ENCODE results near the gene HDAC4. TPM values are rescaled to one million over a fixed set of nuclear protein-coding genes. Genes with fewer than 3 reads are reported as not detected.

HDAC4 gene
- polyA plus RNA-seq, 2 of the 4 experiments (the other 2 are of a cell fraction): 8.6 to 10.4 TPM

DNA sequence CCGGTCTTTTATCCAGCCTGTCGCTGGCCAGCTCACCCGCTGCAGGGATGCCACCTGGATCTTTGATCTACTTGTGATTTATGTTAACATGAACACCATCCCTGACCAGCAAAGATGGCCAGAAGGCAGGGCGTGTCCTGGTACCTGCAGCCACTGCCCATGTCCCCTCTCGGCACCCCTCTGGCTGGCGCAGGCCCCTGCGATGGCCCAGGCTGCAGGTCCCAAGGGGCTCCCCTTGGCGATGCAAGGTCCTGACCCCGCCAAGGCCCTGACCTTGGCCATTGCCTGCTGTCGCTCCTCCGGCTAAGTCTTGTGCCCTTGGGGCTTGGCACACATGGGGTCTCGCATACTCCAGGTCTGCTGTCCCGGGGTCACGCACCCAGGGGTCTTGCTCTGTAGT, 338.1 kb downstream of the HDAC4 start:
- TF ChIP-seq TFCP2L1 (CRISPR knock-in tag; IDR thresholded peaks at IDR 0.05) (no peak), TP53 (CRISPR knock-in tag; IDR thresholded peaks at IDR 0.05) (no peak), POLR2AphosphoS2 (conservative IDR thresholded peaks at IDR 0.05; ENCODE audit: low read length) (no peak), RFX5 (IDR thresholded peaks at IDR 0.05) (no peak), JUNB (IDR thresholded peaks at IDR 0.05) (no peak), CHD4 (IDR thresholded peaks at IDR 0.05; ENCODE audit: borderline replicate concordance) (no peak), POLR2A (IDR thresholded peaks at IDR 0.05; ENCODE audit: low read length) (no peak), HEYL (CRISPR knock-in tag; IDR thresholded peaks at IDR 0.05) (no peak), HOXA7 (CRISPR knock-in tag; IDR thresholded peaks at IDR 0.05) (no peak), RAD21 (conservative IDR thresholded peaks at IDR 0.05 in 1 of 2, IDR thresholded peaks at IDR 0.05 in 1 of 2) (no peak), CHD2 (IDR thresholded peaks at IDR 0.05; ENCODE audit: low read length, partially characterized antibody) (no peak), FOSL2 (IDR thresholded peaks at IDR 0.05) (no peak), FOSL2 (CRISPR knock-in tag; IDR thresholded peaks at IDR 0.05) (no peak), RNF2 (IDR thresholded peaks at IDR 0.05; ENCODE audit: borderline replicate concordance, low read depth) (no peak), MAZ (IDR thresholded peaks at IDR 0.05; ENCODE audit: borderline replicate concordance, low read depth, low read length) (no peak), JUN (IDR thresholded peaks at IDR 0.05) (no peak)
- TF ChIP-seq, protein P1, sequence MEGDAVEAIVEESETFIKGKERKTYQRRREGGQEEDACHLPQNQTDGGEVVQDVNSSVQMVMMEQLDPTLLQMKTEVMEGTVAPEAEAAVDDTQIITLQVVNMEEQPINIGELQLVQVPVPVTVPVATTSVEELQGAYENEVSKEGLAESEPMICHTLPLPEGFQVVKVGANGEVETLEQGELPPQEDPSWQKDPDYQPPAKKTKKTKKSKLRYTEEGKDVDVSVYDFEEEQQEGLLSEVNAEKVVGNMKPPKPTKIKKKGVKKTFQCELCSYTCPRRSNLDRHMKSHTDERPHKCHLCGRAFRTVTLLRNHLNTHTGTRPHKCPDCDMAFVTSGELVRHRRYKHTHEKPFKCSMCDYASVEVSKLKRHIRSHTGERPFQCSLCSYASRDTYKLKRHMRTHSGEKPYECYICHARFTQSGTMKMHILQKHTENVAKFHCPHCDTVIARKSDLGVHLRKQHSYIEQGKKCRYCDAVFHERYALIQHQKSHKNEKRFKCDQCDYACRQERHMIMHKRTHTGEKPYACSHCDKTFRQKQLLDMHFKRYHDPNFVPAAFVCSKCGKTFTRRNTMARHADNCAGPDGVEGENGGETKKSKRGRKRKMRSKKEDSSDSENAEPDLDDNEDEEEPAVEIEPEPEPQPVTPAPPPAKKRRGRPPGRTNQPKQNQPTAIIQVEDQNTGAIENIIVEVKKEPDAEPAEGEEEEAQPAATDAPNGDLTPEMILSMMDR (IDR thresholded peaks at IDR 0.05): no peak
- TF ChIP-seq, protein P2, sequence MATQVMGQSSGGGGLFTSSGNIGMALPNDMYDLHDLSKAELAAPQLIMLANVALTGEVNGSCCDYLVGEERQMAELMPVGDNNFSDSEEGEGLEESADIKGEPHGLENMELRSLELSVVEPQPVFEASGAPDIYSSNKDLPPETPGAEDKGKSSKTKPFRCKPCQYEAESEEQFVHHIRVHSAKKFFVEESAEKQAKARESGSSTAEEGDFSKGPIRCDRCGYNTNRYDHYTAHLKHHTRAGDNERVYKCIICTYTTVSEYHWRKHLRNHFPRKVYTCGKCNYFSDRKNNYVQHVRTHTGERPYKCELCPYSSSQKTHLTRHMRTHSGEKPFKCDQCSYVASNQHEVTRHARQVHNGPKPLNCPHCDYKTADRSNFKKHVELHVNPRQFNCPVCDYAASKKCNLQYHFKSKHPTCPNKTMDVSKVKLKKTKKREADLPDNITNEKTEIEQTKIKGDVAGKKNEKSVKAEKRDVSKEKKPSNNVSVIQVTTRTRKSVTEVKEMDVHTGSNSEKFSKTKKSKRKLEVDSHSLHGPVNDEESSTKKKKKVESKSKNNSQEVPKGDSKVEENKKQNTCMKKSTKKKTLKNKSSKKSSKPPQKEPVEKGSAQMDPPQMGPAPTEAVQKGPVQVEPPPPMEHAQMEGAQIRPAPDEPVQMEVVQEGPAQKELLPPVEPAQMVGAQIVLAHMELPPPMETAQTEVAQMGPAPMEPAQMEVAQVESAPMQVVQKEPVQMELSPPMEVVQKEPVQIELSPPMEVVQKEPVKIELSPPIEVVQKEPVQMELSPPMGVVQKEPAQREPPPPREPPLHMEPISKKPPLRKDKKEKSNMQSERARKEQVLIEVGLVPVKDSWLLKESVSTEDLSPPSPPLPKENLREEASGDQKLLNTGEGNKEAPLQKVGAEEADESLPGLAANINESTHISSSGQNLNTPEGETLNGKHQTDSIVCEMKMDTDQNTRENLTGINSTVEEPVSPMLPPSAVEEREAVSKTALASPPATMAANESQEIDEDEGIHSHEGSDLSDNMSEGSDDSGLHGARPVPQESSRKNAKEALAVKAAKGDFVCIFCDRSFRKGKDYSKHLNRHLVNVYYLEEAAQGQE (IDR thresholded peaks at IDR 0.05): no peak
- TF ChIP-seq, protein P3, sequence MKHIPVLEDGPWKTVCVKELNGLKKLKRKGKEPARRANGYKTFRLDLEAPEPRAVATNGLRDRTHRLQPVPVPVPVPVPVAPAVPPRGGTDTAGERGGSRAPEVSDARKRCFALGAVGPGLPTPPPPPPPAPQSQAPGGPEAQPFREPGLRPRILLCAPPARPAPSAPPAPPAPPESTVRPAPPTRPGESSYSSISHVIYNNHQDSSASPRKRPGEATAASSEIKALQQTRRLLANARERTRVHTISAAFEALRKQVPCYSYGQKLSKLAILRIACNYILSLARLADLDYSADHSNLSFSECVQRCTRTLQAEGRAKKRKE (CRISPR knock-in tag; IDR thresholded peaks at IDR 0.05; ENCODE audit: low read depth): no peak
- TF ChIP-seq, protein P4, sequence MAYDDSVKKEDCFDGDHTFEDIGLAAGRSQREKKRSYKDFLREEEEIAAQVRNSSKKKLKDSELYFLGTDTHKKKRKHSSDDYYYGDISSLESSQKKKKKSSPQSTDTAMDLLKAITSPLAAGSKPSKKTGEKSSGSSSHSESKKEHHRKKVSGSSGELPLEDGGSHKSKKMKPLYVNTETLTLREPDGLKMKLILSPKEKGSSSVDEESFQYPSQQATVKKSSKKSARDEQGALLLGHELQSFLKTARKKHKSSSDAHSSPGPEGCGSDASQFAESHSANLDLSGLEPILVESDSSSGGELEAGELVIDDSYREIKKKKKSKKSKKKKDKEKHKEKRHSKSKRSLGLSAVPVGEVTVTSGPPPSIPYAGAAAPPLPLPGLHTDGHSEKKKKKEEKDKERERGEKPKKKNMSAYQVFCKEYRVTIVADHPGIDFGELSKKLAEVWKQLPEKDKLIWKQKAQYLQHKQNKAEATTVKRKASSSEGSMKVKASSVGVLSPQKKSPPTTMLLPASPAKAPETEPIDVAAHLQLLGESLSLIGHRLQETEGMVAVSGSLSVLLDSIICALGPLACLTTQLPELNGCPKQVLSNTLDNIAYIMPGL (CRISPR knock-in tag; IDR thresholded peaks at IDR 0.05; ENCODE audit: borderline replicate concordance): no peak
- TF ChIP-seq, protein P5, sequence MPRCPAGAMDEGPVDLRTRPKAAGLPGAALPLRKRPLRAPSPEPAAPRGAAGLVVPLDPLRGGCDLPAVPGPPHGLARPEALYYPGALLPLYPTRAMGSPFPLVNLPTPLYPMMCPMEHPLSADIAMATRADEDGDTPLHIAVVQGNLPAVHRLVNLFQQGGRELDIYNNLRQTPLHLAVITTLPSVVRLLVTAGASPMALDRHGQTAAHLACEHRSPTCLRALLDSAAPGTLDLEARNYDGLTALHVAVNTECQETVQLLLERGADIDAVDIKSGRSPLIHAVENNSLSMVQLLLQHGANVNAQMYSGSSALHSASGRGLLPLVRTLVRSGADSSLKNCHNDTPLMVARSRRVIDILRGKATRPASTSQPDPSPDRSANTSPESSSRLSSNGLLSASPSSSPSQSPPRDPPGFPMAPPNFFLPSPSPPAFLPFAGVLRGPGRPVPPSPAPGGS (IDR thresholded peaks at IDR 0.05): no peak
- Histone ChIP-seq H3K4me2 (no peak overlapping the region), H3K27ac (no peak overlapping the region), H3K4me1 (no peaks in the 10 kb centered on the region), H3K9me3 (no peaks in the 10 kb centered on the region), H3K4me3 (no peak overlapping the region)
- WGBS (ENCODE audit: missing lambda C conversion rate): 96% methylated on average over 14 of the region's 14 CpGs
- FAIRE-seq: no peak
- no peak for DNase-seq (ENCODE audit: low read depth in 1 of 2, low spot score in 1 of 2)
- no peak for ATAC-seq
- CTCF ChIA-PET: no interaction called here
- POLR2A ChIA-PET: no interaction called here

Measured in A549 (cell line).